ENCODE results near the gene FOXP2.
"Not testable (repeated sequence)": the region's sequence is repeated elsewhere in the genome, so short reads cannot be mapped to it uniquely, and the experiment has no call there.

DNA sequence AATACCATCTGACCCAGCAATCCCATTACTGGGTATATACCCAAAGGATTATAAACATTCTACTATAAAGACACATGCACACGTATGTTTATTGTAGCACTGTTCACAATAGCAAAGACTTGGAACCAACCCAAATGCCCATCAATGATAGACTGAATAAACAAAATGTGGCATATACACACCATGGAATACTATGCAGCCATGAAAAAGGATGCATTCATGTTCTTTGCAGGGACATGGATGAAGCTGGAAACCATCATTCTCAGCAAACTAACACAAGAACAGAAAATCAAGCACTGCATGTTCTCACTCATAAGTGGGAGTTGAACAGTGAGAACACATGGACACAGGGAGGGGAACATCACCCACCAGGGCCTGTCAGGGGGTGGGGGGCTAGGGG lies 96.2 kb downstream of the FOXP2 start:
- TF ChIP-seq, protein P1, sequence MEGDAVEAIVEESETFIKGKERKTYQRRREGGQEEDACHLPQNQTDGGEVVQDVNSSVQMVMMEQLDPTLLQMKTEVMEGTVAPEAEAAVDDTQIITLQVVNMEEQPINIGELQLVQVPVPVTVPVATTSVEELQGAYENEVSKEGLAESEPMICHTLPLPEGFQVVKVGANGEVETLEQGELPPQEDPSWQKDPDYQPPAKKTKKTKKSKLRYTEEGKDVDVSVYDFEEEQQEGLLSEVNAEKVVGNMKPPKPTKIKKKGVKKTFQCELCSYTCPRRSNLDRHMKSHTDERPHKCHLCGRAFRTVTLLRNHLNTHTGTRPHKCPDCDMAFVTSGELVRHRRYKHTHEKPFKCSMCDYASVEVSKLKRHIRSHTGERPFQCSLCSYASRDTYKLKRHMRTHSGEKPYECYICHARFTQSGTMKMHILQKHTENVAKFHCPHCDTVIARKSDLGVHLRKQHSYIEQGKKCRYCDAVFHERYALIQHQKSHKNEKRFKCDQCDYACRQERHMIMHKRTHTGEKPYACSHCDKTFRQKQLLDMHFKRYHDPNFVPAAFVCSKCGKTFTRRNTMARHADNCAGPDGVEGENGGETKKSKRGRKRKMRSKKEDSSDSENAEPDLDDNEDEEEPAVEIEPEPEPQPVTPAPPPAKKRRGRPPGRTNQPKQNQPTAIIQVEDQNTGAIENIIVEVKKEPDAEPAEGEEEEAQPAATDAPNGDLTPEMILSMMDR (IDR thresholded peaks at IDR 0.05), result not testable (repeated sequence)
- TF ChIP-seq EZH2 (IDR thresholded peaks at IDR 0.05; ENCODE audit: borderline replicate concordance, insufficient read depth, low read depth, low read length, poor library complexity, severe bottlenecking), result not testable (repeated sequence)

All from B cell (primary cell).